ENCODE results near the gene TOMM40L. TPM values are rescaled to one million over a fixed set of nuclear protein-coding genes. Genes with fewer than 3 reads are reported as not detected.

Gene TOMM40L
- total RNA-seq, 1 experiment from 2014 or later, result 9.2 TPM

DNA sequence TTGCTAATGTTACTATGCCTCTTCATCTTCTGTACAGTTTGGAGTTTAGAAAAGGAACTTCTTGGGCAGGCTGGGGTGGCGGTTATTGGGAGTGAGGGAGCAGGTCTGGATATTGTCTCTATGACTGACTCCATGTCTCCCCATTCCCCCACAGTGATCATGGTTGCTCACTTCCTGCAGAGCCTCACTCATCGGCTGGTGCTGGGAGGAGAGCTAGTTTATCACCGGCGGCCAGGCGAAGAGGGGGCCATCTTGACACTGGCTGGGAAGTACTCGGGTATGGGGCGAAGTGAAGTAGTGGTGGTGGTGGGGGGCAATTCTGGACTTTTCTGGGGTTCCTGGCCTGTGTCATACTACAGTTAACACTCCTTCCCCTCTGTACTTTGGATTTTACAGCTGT lies 2.2 kb downstream of the TOMM40L start:
- Histone ChIP-seq H3K27me3 (ENCODE audit: control insufficient read depth, insufficient read depth, low read length) (no peaks in the 10 kb centered on the region), H3K4me3 (ENCODE audit: low read depth in 2 of 2, low read length in 2 of 2) (no peak overlapping the region), H3K9me3 (ENCODE audit: control insufficient read depth, insufficient read depth, low read depth, low read length) (no peaks in the 10 kb centered on the region), H3K27ac (ENCODE audit: low read length) (no peak overlapping the region), H3K4me1 (ENCODE audit: control insufficient read depth, insufficient read depth, low read length) (peaks cover 19% of the 10 kb centered on the region), H3K36me3 (ENCODE audit: control insufficient read depth, insufficient read depth, low read length) (peaks cover 2% of the 10 kb centered on the region; the same call in 1 of the 2 replicates)
- CTCF ChIA-PET, result interaction anchor here (0.6 kb wide), 1 partner anchor 9 kb away, joined by 3 read pairs; no protein-coding TSS in a partner anchor
- TF ChIP-seq, protein P1, sequence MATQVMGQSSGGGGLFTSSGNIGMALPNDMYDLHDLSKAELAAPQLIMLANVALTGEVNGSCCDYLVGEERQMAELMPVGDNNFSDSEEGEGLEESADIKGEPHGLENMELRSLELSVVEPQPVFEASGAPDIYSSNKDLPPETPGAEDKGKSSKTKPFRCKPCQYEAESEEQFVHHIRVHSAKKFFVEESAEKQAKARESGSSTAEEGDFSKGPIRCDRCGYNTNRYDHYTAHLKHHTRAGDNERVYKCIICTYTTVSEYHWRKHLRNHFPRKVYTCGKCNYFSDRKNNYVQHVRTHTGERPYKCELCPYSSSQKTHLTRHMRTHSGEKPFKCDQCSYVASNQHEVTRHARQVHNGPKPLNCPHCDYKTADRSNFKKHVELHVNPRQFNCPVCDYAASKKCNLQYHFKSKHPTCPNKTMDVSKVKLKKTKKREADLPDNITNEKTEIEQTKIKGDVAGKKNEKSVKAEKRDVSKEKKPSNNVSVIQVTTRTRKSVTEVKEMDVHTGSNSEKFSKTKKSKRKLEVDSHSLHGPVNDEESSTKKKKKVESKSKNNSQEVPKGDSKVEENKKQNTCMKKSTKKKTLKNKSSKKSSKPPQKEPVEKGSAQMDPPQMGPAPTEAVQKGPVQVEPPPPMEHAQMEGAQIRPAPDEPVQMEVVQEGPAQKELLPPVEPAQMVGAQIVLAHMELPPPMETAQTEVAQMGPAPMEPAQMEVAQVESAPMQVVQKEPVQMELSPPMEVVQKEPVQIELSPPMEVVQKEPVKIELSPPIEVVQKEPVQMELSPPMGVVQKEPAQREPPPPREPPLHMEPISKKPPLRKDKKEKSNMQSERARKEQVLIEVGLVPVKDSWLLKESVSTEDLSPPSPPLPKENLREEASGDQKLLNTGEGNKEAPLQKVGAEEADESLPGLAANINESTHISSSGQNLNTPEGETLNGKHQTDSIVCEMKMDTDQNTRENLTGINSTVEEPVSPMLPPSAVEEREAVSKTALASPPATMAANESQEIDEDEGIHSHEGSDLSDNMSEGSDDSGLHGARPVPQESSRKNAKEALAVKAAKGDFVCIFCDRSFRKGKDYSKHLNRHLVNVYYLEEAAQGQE (IDR thresholded peaks at IDR 0.05; ENCODE audit: insufficient read depth in 1 of 2, low read depth in 2 of 2, low read length in 1 of 2), result no peak
- TF ChIP-seq, protein P2, sequence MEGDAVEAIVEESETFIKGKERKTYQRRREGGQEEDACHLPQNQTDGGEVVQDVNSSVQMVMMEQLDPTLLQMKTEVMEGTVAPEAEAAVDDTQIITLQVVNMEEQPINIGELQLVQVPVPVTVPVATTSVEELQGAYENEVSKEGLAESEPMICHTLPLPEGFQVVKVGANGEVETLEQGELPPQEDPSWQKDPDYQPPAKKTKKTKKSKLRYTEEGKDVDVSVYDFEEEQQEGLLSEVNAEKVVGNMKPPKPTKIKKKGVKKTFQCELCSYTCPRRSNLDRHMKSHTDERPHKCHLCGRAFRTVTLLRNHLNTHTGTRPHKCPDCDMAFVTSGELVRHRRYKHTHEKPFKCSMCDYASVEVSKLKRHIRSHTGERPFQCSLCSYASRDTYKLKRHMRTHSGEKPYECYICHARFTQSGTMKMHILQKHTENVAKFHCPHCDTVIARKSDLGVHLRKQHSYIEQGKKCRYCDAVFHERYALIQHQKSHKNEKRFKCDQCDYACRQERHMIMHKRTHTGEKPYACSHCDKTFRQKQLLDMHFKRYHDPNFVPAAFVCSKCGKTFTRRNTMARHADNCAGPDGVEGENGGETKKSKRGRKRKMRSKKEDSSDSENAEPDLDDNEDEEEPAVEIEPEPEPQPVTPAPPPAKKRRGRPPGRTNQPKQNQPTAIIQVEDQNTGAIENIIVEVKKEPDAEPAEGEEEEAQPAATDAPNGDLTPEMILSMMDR (IDR thresholded peaks at IDR 0.05), result no peak
- TF ChIP-seq TCF7L2 (IDR thresholded peaks at IDR 0.05; ENCODE audit: low read depth, low read length) (no peak), SIN3A (IDR thresholded peaks at IDR 0.05; ENCODE audit: borderline replicate concordance, insufficient read depth, low read depth, low read length) (no peak)
- no peak for ATAC-seq
- no peak for DNase-seq (ENCODE audit: low read depth, low spot score)
- POLR2A ChIA-PET, result no interaction called here
- BruUV-seq (replicated peaks), result no TSS peak
- in situ Hi-C loops (cut with HindIII; ENCODE audit: low pct_unique_long_range_greater_than_20kb, low sequenced_read_pairs) (no loop called here), intact Hi-C loops (cut with micrococcal nuclease; ENCODE audit: unreplicated experiment) (loop anchor here (5.0 kb wide), 2 partner anchors 64 to 144 kb away; no protein-coding TSS in a partner anchor)

DNA sequence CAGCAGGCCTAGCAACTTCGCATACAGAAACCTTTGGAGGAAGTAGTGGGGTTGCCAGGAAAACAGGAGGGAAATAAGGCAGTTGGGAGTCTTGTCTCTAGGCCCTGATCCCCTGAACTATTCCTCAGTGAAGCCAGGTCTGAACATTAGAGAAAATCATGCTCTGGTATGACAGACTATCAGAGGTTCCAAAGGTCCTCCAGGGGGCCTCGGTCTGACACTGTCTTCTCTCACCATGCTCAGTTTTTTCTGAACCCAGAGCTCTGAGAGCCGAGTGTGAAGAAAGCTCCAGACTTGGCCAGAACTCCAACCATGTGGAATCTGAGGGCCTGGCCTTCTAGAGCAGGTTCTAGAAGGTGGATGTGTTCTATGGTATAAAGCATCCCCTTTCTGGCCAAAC lies 4.0 kb downstream of the TOMM40L start:
- intact Hi-C loops (cut with micrococcal nuclease; ENCODE audit: unreplicated experiment) (loop anchor here (5.0 kb wide), 2 partner anchors 62 to 142 kb away; no protein-coding TSS in a partner anchor), in situ Hi-C loops (cut with HindIII; ENCODE audit: low pct_unique_long_range_greater_than_20kb, low sequenced_read_pairs) (no loop called here)
- no peak for ATAC-seq
- TSS peak; percentile 47 for BruUV-seq (replicated peaks)
- no peaks in the 10 kb centered on the region for H3K27me3 ChIP-seq (ENCODE audit: control insufficient read depth, insufficient read depth, low read length)
- TF ChIP-seq, protein P1 (IDR thresholded peaks at IDR 0.05; ENCODE audit: insufficient read depth in 1 of 2, low read depth in 2 of 2, low read length in 1 of 2), result no peak
- TF ChIP-seq, protein P2 (IDR thresholded peaks at IDR 0.05), result no peak; the same call in 1 of the 2 replicates
- TF ChIP-seq SIN3A (IDR thresholded peaks at IDR 0.05; ENCODE audit: borderline replicate concordance, insufficient read depth, low read depth, low read length), result no peak
- no peak for TF ChIP-seq POLR2AphosphoS5 (IDR thresholded peaks at IDR 0.05; ENCODE audit: low read depth, low read length)
- no peak for TF ChIP-seq TCF7L2 (IDR thresholded peaks at IDR 0.05; ENCODE audit: low read depth, low read length)
- no peak overlapping the region for H3K4me3 ChIP-seq (ENCODE audit: low read depth in 2 of 2, low read length in 2 of 2)
- no peak for DNase-seq (ENCODE audit: low read depth, low spot score)
- no peak overlapping the region for H3K27ac ChIP-seq (ENCODE audit: low read length)
- no peaks in the 10 kb centered on the region for H3K9me3 ChIP-seq (ENCODE audit: control insufficient read depth, insufficient read depth, low read depth, low read length)
- peaks cover 19% of the 10 kb centered on the region for H3K4me1 ChIP-seq (ENCODE audit: control insufficient read depth, insufficient read depth, low read length)
- ChIA-PET POLR2A (no interaction called here), CTCF (interaction anchor here (0.5 to 1.0 kb wide), 2 partner anchors 28 to 61 kb away, joined by 3 read pairs; no protein-coding TSS in a partner anchor)
- H3K36me3 ChIP-seq (ENCODE audit: control insufficient read depth, insufficient read depth, low read length), result peaks cover 2% of the 10 kb centered on the region; the same call in 1 of the 2 replicates

Measured in Panc1 (cell line).